ENCODE data around the gene ACLY. TPM values are rescaled to one million over a fixed set of nuclear protein-coding genes. Genes with fewer than 3 reads are reported as not detected.
"Not testable (repeated sequence)": the region's sequence is repeated elsewhere in the genome, so short reads cannot be mapped to it uniquely, and the experiment has no call there.

Gene ACLY
- total RNA-seq, 1 donor = 273 TPM

GRCh38 chr17:41863074-41863848 lies 55.5 kb downstream of the ACLY start:
- DNase-seq (ENCODE audit: insufficient read length, low spot score, missing footprints) = no peak
- no peak for TF ChIP-seq CTCF (IDR thresholded peaks at IDR 0.05; ENCODE audit: extremely low read depth, low read depth, low read length)
- Histone ChIP-seq H3K9me3 (ENCODE audit: low read depth, low read length) (no peaks in the 10 kb centered on the region), H3K79me2 (ENCODE audit: insufficient read depth, low read length) (peaks cover 61% of the 10 kb centered on the region), H3K27me3 (ENCODE audit: insufficient read depth, low read length) (no peaks in the 10 kb centered on the region), H3K27ac (ENCODE audit: low read depth, low read length) (no peak overlapping the region), H3K4me1 (ENCODE audit: insufficient read depth, low read length) (peaks cover 12% of the 10 kb centered on the region), H3K36me3 (ENCODE audit: insufficient read depth, low read length) (peaks cover 16% of the 10 kb centered on the region), H3K4me3 (ENCODE audit: insufficient read depth, low read length) (peak overlapping the region; percentile 98), H4K20me1 (ENCODE audit: insufficient read depth, low read length) (peaks cover 45% of the 10 kb centered on the region), H2AFZ (ENCODE audit: low read length) (no peak overlapping the region), H3K4me2 (ENCODE audit: insufficient read depth, low read length) (peak overlapping the region; percentile 100)

GRCh38 chr17:41860254-41860931 lies 58.4 kb downstream of the ACLY start:
- no peak overlapping the region for H3K4me3 ChIP-seq (ENCODE audit: insufficient read depth, low read length)
- peaks cover 41% of the 10 kb centered on the region for H4K20me1 ChIP-seq (ENCODE audit: insufficient read depth, low read length)
- H3K9me3 ChIP-seq (ENCODE audit: low read depth, low read length) = no peaks in the 10 kb centered on the region
- no peaks in the 10 kb centered on the region for H3K36me3 ChIP-seq (ENCODE audit: insufficient read depth, low read length)
- peaks cover 74% of the 10 kb centered on the region for H3K79me2 ChIP-seq (ENCODE audit: insufficient read depth, low read length)
- TF ChIP-seq CTCF (IDR thresholded peaks at IDR 0.05; ENCODE audit: extremely low read depth, low read depth, low read length) = no peak
- H3K4me2 ChIP-seq (ENCODE audit: insufficient read depth, low read length) = no peak overlapping the region
- H3K4me1 ChIP-seq (ENCODE audit: insufficient read depth, low read length) = peaks cover 9% of the 10 kb centered on the region
- no peak overlapping the region for H3K27ac ChIP-seq (ENCODE audit: low read depth, low read length)
- H2AFZ ChIP-seq (ENCODE audit: low read length) = no peak overlapping the region
- DNase-seq (ENCODE audit: insufficient read length, low spot score, missing footprints) = no peak
- H3K27me3 ChIP-seq (ENCODE audit: insufficient read depth, low read length) = no peaks in the 10 kb centered on the region

GRCh38 chr17:41851382-41851781 lies 67.4 kb downstream of the ACLY start:
- not testable (repeated sequence) for H2AFZ ChIP-seq (ENCODE audit: low read length); H3K4me1 ChIP-seq (ENCODE audit: insufficient read depth, low read length); H3K4me2 ChIP-seq (ENCODE audit: insufficient read depth, low read length); H3K27me3 ChIP-seq (ENCODE audit: insufficient read depth, low read length); DNase-seq (ENCODE audit: insufficient read length, low spot score, missing footprints); H3K27ac ChIP-seq (ENCODE audit: low read depth, low read length); H3K9me3 ChIP-seq (ENCODE audit: low read depth, low read length); H3K4me3 ChIP-seq (ENCODE audit: insufficient read depth, low read length)
- H4K20me1 ChIP-seq (ENCODE audit: insufficient read depth, low read length) = peaks cover 26% of the 10 kb centered on the region
- H3K79me2 ChIP-seq (ENCODE audit: insufficient read depth, low read length) = peaks cover 46% of the 10 kb centered on the region
- H3K36me3 ChIP-seq (ENCODE audit: insufficient read depth, low read length) = peaks cover 16% of the 10 kb centered on the region

- Histone ChIP-seq H2AFZ (ENCODE audit: low read length) (no peak overlapping the region), H3K79me2 (ENCODE audit: insufficient read depth, low read length) (peaks cover 39% of the 10 kb centered on the region), H3K4me1 (ENCODE audit: insufficient read depth, low read length) (peaks cover 9% of the 10 kb centered on the region), H3K27me3 (ENCODE audit: insufficient read depth, low read length) (no peaks in the 10 kb centered on the region), H3K4me2 (ENCODE audit: insufficient read depth, low read length) (no peak overlapping the region), H3K27ac (ENCODE audit: low read depth, low read length) (no peak overlapping the region), H3K9me3 (ENCODE audit: low read depth, low read length) (no peaks in the 10 kb centered on the region), H3K4me3 (ENCODE audit: insufficient read depth, low read length) (no peak overlapping the region), H3K36me3 (ENCODE audit: insufficient read depth, low read length) (peaks cover 11% of the 10 kb centered on the region), H4K20me1 (ENCODE audit: insufficient read depth, low read length) (peaks cover 26% of the 10 kb centered on the region)
- TF ChIP-seq CTCF (IDR thresholded peaks at IDR 0.05; ENCODE audit: extremely low read depth, low read depth, low read length) = no peak
- DNase-seq (ENCODE audit: insufficient read length, low spot score, missing footprints) = no peak
These were observed 69.3 kb downstream of the ACLY start for GRCh38 chr17:41849251-41849990.
